T-helper 2 cell treated with Interferon-gamma antibody and Interleukin-4, amounts not matched to agents 100 ng/mL and 5 ng/mL, for 36 hours (primary cell): ENCODE measurements around the gene SMARCC2. TPM values are rescaled to one million over a fixed set of nuclear protein-coding genes. Genes with fewer than 3 reads are reported as not detected.

Source experiments
- total RNA-seq: library from RNA; stranded (reverse); gene quantifications from 2 replicates; pipeline ENCODE4 v1.2.3, GENCODE V29; 2022

The SMARCC2 gene
- total RNA-seq, 1 donor from 2014 or later = 136 TPM

Other genes starting within 250 kb of the SMARCC2 start
- gene PMEL, start 223.4 kb downstream of the SMARCC2 start, total RNA-seq = 0.20 and 0.25 TPM in 2 replicates
- 90.3 and 98.3 TPM in 2 replicates for gene CDK2, start 222.7 kb downstream of the SMARCC2 start, total RNA-seq
- gene RAB5B, start 215.4 kb downstream of the SMARCC2 start, total RNA-seq = 55.0 and 58.9 TPM in 2 replicates
- 9.6 and 10.3 TPM in 2 replicates for gene SUOX, start 192.2 kb downstream of the SMARCC2 start, total RNA-seq
- gene IKZF4, start 168.4 kb downstream of the SMARCC2 start, total RNA-seq = 21.8 and 23.3 TPM in 2 replicates
- 30.9 and 32.4 TPM in 2 replicates for gene RPS26, start 147.6 kb downstream of the SMARCC2 start, total RNA-seq
- 0.84 and 1.3 TPM in 2 replicates for gene ERBB3, start 109.3 kb downstream of the SMARCC2 start, total RNA-seq
- 273 and 291 TPM in 2 replicates for gene PA2G4, start 84.9 kb downstream of the SMARCC2 start, total RNA-seq
- 3,715 and 3,764 TPM in 2 replicates for gene RPL41, start 72.8 kb downstream of the SMARCC2 start, total RNA-seq
- 9.3 and 9.5 TPM in 2 replicates for gene ZC3H10, start 71.2 kb downstream of the SMARCC2 start, total RNA-seq
- 362 TPM in 2 replicates for gene ESYT1, start 61.2 kb downstream of the SMARCC2 start, total RNA-seq
- gene MYL6B, start 36.9 kb downstream of the SMARCC2 start, total RNA-seq = 69.9 and 70.7 TPM in 2 replicates
- 1,606 and 1,617 TPM in 2 replicates for gene MYL6, start 31.1 kb downstream of the SMARCC2 start, total RNA-seq
- 31.7 and 32.7 TPM in 2 replicates for gene RNF41, start 32.4 kb upstream of the SMARCC2 start, total RNA-seq
- 67.9 and 68.5 TPM in 2 replicates for gene NABP2, start 34.9 kb upstream of the SMARCC2 start, total RNA-seq
- gene SLC39A5, start 40.6 kb upstream of the SMARCC2 start, total RNA-seq = 0.86 and 1.0 TPM in 2 replicates
- gene ANKRD52, start 68.9 kb upstream of the SMARCC2 start, total RNA-seq = 55.3 and 56.1 TPM in 2 replicates
- 18.6 and 19.3 TPM in 2 replicates for gene COQ10A, start 77.5 kb upstream of the SMARCC2 start, total RNA-seq
- 242 TPM in 2 replicates for gene CS, start 110.8 kb upstream of the SMARCC2 start, total RNA-seq
- 129 and 139 TPM in 2 replicates for gene CNPY2, start 126.5 kb upstream of the SMARCC2 start, total RNA-seq
- 47.4 and 51.6 TPM in 2 replicates for gene PAN2, start 144.5 kb upstream of the SMARCC2 start, total RNA-seq
- 8.6 and 10.1 TPM in 2 replicates for gene IL23A, start 149.4 kb upstream of the SMARCC2 start, total RNA-seq
- 159 and 164 TPM in 2 replicates for gene STAT2, start 170.6 kb upstream of the SMARCC2 start, total RNA-seq
- gene APOF, start 173.4 kb upstream of the SMARCC2 start, total RNA-seq = not detected in 2 replicates